ENCODE results near the gene MRPL24. TPM values are rescaled to one million over a fixed set of nuclear protein-coding genes. Genes with fewer than 3 reads are reported as not detected.

MRPL24 gene
- total RNA-seq, 4 donors from 2014 or later: 54.9 to 121 (median 102) TPM

- Histone ChIP-seq H3K9me3 (no peaks in the 10 kb centered on the region), H3K4me1 (peaks cover 9 to 13% of the 10 kb centered on the region in 2 donors), H3K27me3 (peaks cover 0 to 2% (median 0%) of the 10 kb centered on the region in 3 donors), H3K36me3 (no peaks in the 10 kb centered on the region), H3K4me3 (no peak overlapping the region), H3K27ac (no peak overlapping the region)
- intact Hi-C loops (cut with DNase I; ENCODE audit: low total_unique reads) (no loop called here), in situ Hi-C loops (cut with MboI; ENCODE audit: low sequenced_read_pairs in 4 of 4) (loop anchor here in 2 of 4 donors (25.0 kb wide), 2 partner anchors 172 to 197 kb away; partner anchors contain the start of genes INSRR (in 1 of the 2), NTRK1 (in 1 of the 2) and PEAR1 (in 1 of the 2))
- no peak for ATAC-seq
- TF ChIP-seq, protein P1, sequence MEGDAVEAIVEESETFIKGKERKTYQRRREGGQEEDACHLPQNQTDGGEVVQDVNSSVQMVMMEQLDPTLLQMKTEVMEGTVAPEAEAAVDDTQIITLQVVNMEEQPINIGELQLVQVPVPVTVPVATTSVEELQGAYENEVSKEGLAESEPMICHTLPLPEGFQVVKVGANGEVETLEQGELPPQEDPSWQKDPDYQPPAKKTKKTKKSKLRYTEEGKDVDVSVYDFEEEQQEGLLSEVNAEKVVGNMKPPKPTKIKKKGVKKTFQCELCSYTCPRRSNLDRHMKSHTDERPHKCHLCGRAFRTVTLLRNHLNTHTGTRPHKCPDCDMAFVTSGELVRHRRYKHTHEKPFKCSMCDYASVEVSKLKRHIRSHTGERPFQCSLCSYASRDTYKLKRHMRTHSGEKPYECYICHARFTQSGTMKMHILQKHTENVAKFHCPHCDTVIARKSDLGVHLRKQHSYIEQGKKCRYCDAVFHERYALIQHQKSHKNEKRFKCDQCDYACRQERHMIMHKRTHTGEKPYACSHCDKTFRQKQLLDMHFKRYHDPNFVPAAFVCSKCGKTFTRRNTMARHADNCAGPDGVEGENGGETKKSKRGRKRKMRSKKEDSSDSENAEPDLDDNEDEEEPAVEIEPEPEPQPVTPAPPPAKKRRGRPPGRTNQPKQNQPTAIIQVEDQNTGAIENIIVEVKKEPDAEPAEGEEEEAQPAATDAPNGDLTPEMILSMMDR (IDR thresholded peaks at IDR 0.05 in 4 of 5, conservative IDR thresholded peaks at IDR 0.05 in 1 of 5): no peak
- no peak for TF ChIP-seq POLR2A (IDR thresholded peaks at IDR 0.05)
- no peak for DNase-seq
These were observed 50.2 kb downstream of the MRPL24 start for GRCh38 chr1:156690675-156691036.

DNA sequence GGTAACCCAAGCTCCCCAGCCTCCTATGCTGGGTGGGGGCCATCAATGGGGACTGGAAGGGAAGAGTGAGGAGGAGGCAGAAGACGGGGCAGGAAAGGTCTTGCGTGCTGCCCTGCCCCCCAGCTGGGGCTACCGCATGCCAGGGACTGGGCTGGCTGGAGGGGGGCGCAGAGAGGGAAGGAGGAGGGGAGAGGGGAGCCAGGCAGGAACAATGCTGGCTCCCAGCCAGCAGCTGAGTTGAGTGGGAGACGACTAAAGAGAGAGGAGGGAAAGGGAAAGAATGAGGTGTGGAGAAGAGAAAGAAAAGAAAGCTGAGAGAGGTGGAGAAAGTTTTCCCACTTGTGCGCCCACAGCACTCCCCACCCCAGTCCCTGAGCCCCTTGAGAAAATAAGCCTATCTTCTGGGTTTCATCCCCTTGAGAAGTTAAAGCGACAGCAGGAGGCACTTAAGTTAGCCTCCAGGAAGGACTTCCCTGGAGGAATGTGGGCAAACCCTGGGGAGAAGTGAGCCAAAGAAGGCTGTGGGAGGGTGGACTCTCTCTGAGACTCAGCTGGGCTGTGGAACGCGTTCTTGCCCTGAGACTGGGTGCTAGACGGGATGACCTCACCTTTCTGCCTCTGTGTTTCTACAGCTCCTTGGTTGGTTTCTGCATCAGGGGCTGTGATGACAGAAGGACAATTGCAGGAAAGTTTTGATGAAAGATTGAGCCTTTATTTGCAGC lies 50.8 kb downstream of the MRPL24 start:
- Histone ChIP-seq H3K9me3 (no peaks in the 10 kb centered on the region), H3K27ac (peak overlapping the region in 2 of 4 donors; percentile 64), H3K4me3 (peak overlapping the region in 3 of 4 donors; percentile 31 to 36 (median 32)), H3K27me3 (peaks cover 0 to 2% (median 0%) of the 10 kb centered on the region in 3 donors), H3K4me1 (peaks cover 9 to 13% of the 10 kb centered on the region in 2 donors), H3K36me3 (no peaks in the 10 kb centered on the region)
- ATAC-seq (no peak), DNase-seq (no peak)
- TF ChIP-seq, protein P1 (IDR thresholded peaks at IDR 0.05 in 4 of 5, conservative IDR thresholded peaks at IDR 0.05 in 1 of 5): no peak
- no peak for TF ChIP-seq POLR2A (IDR thresholded peaks at IDR 0.05)
- in situ Hi-C loops (cut with MboI; ENCODE audit: low sequenced_read_pairs in 4 of 4): loop anchor here in 2 of 4 donors (5.0 to 25.0 kb wide), 3 partner anchors 37 to 197 kb away; partner anchors contain the start of genes INSRR (in 1 of the 2), ISG20L2 (in 1 of the 2), METTL25B (in 1 of the 2) and NTRK1 (in 1 of the 2)
- intact Hi-C loops (cut with DNase I; ENCODE audit: low total_unique reads): loop anchor here (1.0 kb wide), 2 partner anchors 15 to 35 kb away; partner anchors contain the start of gene CRABP2

- intact Hi-C loops (cut with DNase I; ENCODE audit: low total_unique reads) (loop anchor here (1.0 kb wide), 2 partner anchors 16 to 36 kb away; partner anchors contain the start of gene CRABP2), in situ Hi-C loops (cut with MboI; ENCODE audit: low sequenced_read_pairs in 4 of 4) (loop anchor here in 2 of 4 donors (5.0 to 25.0 kb wide), 3 partner anchors 38 to 198 kb away; partner anchors contain the start of genes INSRR (in 1 of the 2), ISG20L2 (in 1 of the 2), METTL25B (in 1 of the 2) and NTRK1 (in 1 of the 2))
- H3K27me3 ChIP-seq: peaks cover 0 to 2% (median 0%) of the 10 kb centered on the region in 3 donors
- TF ChIP-seq, protein P1 (IDR thresholded peaks at IDR 0.05 in 4 of 5, conservative IDR thresholded peaks at IDR 0.05 in 1 of 5): peak; percentile 92 to 95 (median 93)
- no peak for TF ChIP-seq POLR2A (IDR thresholded peaks at IDR 0.05)
- H3K36me3 ChIP-seq: no peaks in the 10 kb centered on the region
- peaks cover 9 to 13% of the 10 kb centered on the region in 2 donors for H3K4me1 ChIP-seq
- ATAC-seq (peak; percentile 83 to 88), DNase-seq (peak; percentile 38 to 72)
- no peaks in the 10 kb centered on the region for H3K9me3 ChIP-seq
- H3K4me3 ChIP-seq: peak overlapping the region; percentile 20 to 36 (median 32)
- H3K27ac ChIP-seq: peak overlapping the region in 3 of 4 donors; percentile 29 to 64 (median 64)
These were observed 51.6 kb downstream of the MRPL24 start for GRCh38 chr1:156689035-156689952.

Other genes starting within 250 kb of the MRPL24 start
- gene MEF2D, start 240.3 kb downstream of the MRPL24 start, total RNA-seq: 100 to 1,000 TPM; 129 to 260 (median 168) TPM
- under 1 TPM in 2 of 4 donors, not detected in 2; 0.20 to 0.55 TPM for gene IQGAP3, start 168.5 kb downstream of the MRPL24 start, total RNA-seq
- gene TTC24, start 161.4 kb downstream of the MRPL24 start, total RNA-seq: 1 to 10 TPM in 1 of 4 donors, not detected in 3; 3.6 TPM
- gene NAXE, start 149.3 kb downstream of the MRPL24 start, total RNA-seq: 10 to 100 TPM; 34.4 to 66.7 (median 46.0) TPM
- gene GPATCH4, start 139.6 kb downstream of the MRPL24 start, total RNA-seq: 100 to 1,000 TPM in 1 of 4 donors, 10 to 100 TPM in 3; 35.6 to 103 (median 47.6) TPM
- gene HAPLN2, start 121.7 kb downstream of the MRPL24 start, total RNA-seq: 1 to 10 TPM in 3 of 4 donors, under 1 TPM in 1; 0.53 to 6.0 (median 3.0) TPM
- under 1 TPM in 2 of 4 donors, not detected in 2; 0.26 to 0.29 TPM for gene BCAN, start 99.0 kb downstream of the MRPL24 start, total RNA-seq
- 10 to 100 TPM; 13.7 to 60.9 (median 26.4) TPM for gene NES, start 63.7 kb downstream of the MRPL24 start, total RNA-seq
- gene CRABP2, start 35.5 kb downstream of the MRPL24 start, total RNA-seq: 1 to 10 TPM in 1 of 4 donors, under 1 TPM in 1, not detected in 2; 0.98 to 1.3 TPM
- 10 to 100 TPM; 12.9 to 28.0 (median 17.6) TPM for gene METTL25B, start 12.6 kb downstream of the MRPL24 start, total RNA-seq
- 10 to 100 TPM in 3 of 4 donors, 1 to 10 TPM in 1; 9.5 to 16.4 (median 15.1) TPM for gene ISG20L2, start 12.3 kb downstream of the MRPL24 start, total RNA-seq
- 100 to 1,000 TPM; 154 to 281 (median 240) TPM for gene HDGF, start 10.6 kb upstream of the MRPL24 start, total RNA-seq
- gene PRCC, start 26.4 kb upstream of the MRPL24 start, total RNA-seq: 10 to 100 TPM; 42.8 to 62.3 (median 46.5) TPM
- gene SH2D2A, start 75.8 kb upstream of the MRPL24 start, total RNA-seq: 1 to 10 TPM in 1 of 4 donors, under 1 TPM in 1, not detected in 2; 0.82 to 1.1 TPM
- not detected for gene INSRR, start 118.0 kb upstream of the MRPL24 start, total RNA-seq
- under 1 TPM in 2 of 4 donors, not detected in 2; 0.13 to 0.22 TPM for gene NTRK1, start 119.8 kb upstream of the MRPL24 start, total RNA-seq
- 10 to 100 TPM in 1 of 4 donors, 1 to 10 TPM in 3; 4.3 to 11.2 (median 6.0) TPM for gene PEAR1, start 152.6 kb upstream of the MRPL24 start, total RNA-seq
- not detected for gene LRRC71, start 179.5 kb upstream of the MRPL24 start, total RNA-seq

Data from gastrocnemius medialis (tissue), 4 donors.